Stomach (tissue), 4 donors: ENCODE data around the gene MFAP5.

ENCODE experiments used
- CTCF ChIP-seq, 7 experiments: fragments of 450-650 bp in 4 of 7; fragments of 200-600 bp in 3 of 7; sonication (generic) in 3 of 7; IDR thresholded peaks; one replicate each; pipeline ENCODE4 v1.5.1; 2016 to 2019; ENCODE audit warnings: antibody characterized with exemption in 7 of 7, control low read depth in 2 of 7, mild to moderate bottlenecking in 1 of 7
- POLR2A ChIP-seq, 4 donors: fragments of 450-650 bp; IDR thresholded peaks; one replicate each; pipeline ENCODE4 v1.6.1; 2016; ENCODE audit warnings: antibody characterized with exemption in 4 of 4, control low read depth in 2 of 4, mild to moderate bottlenecking in 1 of 4, moderate library complexity in 1 of 4

GRCh38 chr12:8667270-8667669 is 4.6 kb upstream of the MFAP5 start:
- TF ChIP-seq CTCF (IDR thresholded peaks at IDR 0.05) (no peak), POLR2A (IDR thresholded peaks at IDR 0.05) (no peak)
